Kidney epithelial cell (primary cell): ENCODE data around the gene BTBD16. TPM values are rescaled to one million over a fixed set of nuclear protein-coding genes. Genes with fewer than 3 reads are reported as not detected.
A peak's percentile ranks its signal among the peaks of the same experiment; 100 is the strongest.

Experiments used
- DNase-seq: peaks from one replicate; pipeline ENCODE4 v3.0.0-alpha.2; 2010; ENCODE audit warnings: low read depth
- H3K27me3 ChIP-seq: 2 replicates; pipeline ENCODE4 v1.6.0; 2011; ENCODE audit warnings: low read length; ENCODE audit not compliant: control insufficient read depth, insufficient read depth
- H3K36me3 ChIP-seq: 2 replicates; pipeline ENCODE4 v1.5.1; 2011; ENCODE audit warnings: low read length; ENCODE audit not compliant: control insufficient read depth, insufficient read depth
- H3K4me3 ChIP-seq: 2 replicates; pipeline ENCODE4 v1.5.1; 2011; ENCODE audit warnings: low read depth, mild to moderate bottlenecking, control low read depth, low read length
- CTCF ChIP-seq: IDR thresholded peaks from 2 replicates; pipeline ENCODE4 v1.5.1; 2011; ENCODE audit warnings: mild to moderate bottlenecking, moderate library complexity, low read length, control low read depth, inconsistent platforms; ENCODE audit not compliant: insufficient read depth, poor library complexity, severe bottlenecking
- total RNA-seq: library from RNA; depleted of rRNA; stranded (reverse); fragments of >200 nt; gene quantifications from 2 replicates; pipeline ENCODE4 v1.2.3, GENCODE V29; 2015

The BTBD16 gene
- total RNA-seq, 1 donor from 2014 or later: 2.0 TPM

GRCh38 chr10:122280156-122280555, 9.1 kb downstream of the BTBD16 start:
- Histone ChIP-seq H3K27me3 (no peaks in the 10 kb centered on the region), H3K4me3 (no peak overlapping the region), H3K36me3 (no peaks in the 10 kb centered on the region)
- no peak for DNase-seq
- no peak for TF ChIP-seq CTCF

- Histone ChIP-seq H3K36me3 (no peaks in the 10 kb centered on the region), H3K27me3 (no peaks in the 10 kb centered on the region), H3K4me3 (no peak overlapping the region)
- TF ChIP-seq CTCF: no peak
- DNase-seq: no peak
These were observed 10.0 kb downstream of the BTBD16 start for GRCh38 chr10:122281018-122281626.

- DNase-seq: no peak
- no peak for TF ChIP-seq CTCF
- no peaks in the 10 kb centered on the region for H3K27me3 ChIP-seq
- H3K36me3 ChIP-seq: no peaks in the 10 kb centered on the region
- H3K4me3 ChIP-seq: no peak overlapping the region
These were observed 10.7 kb downstream of the BTBD16 start for GRCh38 chr10:122281751-122282150.

- peak; percentile 71 for DNase-seq
- TF ChIP-seq CTCF: no peak
These were observed 11.2 kb downstream of the BTBD16 start for GRCh38 chr10:122282253-122282671.

GRCh38 chr10:122282909-122283308, 11.8 kb downstream of the BTBD16 start:
- no peak for DNase-seq
- no peaks in the 10 kb centered on the region for H3K36me3 ChIP-seq
- no peak overlapping the region for H3K4me3 ChIP-seq
- no peak for TF ChIP-seq CTCF
- H3K27me3 ChIP-seq: no peaks in the 10 kb centered on the region

More at GRCh38 chr10:122282253-122282671, 11.2 kb downstream of the BTBD16 start:
- H3K27me3 ChIP-seq: no peaks in the 10 kb centered on the region
- no peaks in the 10 kb centered on the region for H3K36me3 ChIP-seq
- no peak overlapping the region for H3K4me3 ChIP-seq
